CD4-positive, alpha-beta T cell treated with Interleukin-2 at 100 ng/mL for 4 hours (primary cell): ENCODE measurements around the gene MPZL1.
"Not testable (repeated sequence)": the region's sequence is repeated elsewhere in the genome, so short reads cannot be mapped to it uniquely, and the experiment has no call there.

Experiments
- DNase-seq: peaks from one replicate; pipeline ENCODE4 v3.0.0-alpha.2; 2020; ENCODE audit warnings: low spot score

Gene MPZL1

GRCh38 chr1:167812972-167813371 lies 91.2 kb downstream of the MPZL1 start:
- no peak for DNase-seq

DNA sequence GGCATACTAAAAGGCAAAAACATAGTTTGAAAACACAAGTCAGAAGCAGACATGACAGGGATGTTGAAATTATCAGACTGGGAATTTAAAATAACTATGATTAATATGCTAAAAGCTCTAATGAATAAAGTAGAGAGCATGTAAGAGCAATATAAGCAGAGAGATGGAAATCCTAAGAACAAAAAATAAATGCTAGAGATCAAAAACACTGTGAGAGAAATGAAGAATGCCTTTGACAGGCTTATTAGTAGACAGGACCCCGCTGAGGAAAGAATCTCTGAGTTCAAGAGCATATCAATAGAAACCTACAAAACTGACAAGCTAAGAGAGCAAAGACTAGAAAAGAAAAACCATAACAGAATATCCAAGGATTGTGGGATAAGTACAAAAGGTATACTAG lies 93.9 kb downstream of the MPZL1 start:
- no peak for DNase-seq

- DNase-seq = no peak
Observed at GRCh38 chr1:167819849-167820683, 98.3 kb downstream of the MPZL1 start.

DNA sequence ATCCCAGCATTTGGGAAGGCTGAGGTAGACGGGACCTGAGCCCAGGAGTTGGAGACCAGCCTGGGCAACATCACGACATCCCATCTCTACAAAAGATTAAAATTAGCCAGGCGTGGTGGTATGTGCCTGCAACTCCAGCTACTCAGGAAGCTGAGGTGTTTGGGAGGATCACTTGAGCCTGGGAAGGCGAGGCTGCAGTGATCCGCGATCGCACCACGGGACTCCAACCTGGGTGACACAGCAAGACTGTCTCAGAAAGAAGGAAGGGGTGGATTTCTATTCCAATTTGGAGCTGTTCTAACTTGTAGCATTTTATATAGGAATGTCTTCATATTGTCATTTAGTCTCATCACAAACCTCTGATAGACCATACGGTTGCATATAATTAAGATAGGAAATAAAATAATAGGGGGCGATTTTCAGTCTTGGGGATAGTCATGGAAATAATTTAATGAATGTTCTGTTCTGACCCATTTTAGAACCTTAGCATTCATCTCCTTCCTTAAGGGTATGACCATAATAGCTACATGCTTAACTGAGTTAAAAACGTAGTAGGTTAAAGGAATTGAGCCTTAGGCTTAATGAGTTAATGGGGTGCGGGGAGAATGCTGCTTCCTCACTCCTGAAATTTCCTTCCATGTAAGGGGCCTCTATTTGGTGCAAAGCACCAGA lies 99.0 kb downstream of the MPZL1 start:
- no peak for DNase-seq

GRCh38 chr1:167821356-167821685 lies 99.5 kb downstream of the MPZL1 start:
- no peak for DNase-seq

DNA sequence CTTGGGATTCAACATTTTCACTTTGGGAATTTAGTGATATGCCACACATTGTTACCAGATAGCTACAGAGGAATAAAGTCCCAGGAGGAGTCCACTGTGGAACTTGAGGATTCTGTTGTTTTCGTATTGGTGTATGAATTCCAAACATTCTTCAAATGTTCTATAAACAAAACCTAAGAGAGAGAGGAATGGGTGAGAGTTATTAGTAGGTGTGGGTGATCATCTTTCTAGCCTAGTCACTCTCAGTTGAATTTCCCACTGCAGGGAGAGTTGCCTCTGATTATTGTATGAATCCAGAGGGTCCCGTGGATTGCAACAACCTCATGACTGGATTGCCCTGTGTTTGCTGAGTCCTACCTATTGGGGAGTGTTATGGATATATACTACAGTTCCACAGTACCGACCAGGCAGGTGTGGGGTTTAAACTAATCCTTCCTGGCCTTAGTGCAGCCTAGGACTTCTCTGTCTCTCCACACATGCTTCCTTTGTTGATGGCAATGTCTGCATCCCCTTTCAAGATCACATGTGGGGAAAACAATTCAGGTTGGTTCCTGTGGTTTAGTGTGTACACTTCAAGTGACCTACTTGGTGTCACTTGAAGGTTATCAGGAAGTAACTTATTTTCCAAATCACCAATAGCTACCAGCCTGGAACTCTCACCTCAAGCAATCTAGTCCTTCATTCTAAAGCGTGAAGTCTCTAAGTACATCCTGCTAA lies 100.3 kb downstream of the MPZL1 start:
- no peak for DNase-seq

GRCh38 chr1:167824163-167824794 lies 102.5 kb downstream of the MPZL1 start:
- DNase-seq = no peak

- DNase-seq = no peak
Observed at GRCh38 chr1:167825419-167826079, 103.8 kb downstream of the MPZL1 start.

DNA sequence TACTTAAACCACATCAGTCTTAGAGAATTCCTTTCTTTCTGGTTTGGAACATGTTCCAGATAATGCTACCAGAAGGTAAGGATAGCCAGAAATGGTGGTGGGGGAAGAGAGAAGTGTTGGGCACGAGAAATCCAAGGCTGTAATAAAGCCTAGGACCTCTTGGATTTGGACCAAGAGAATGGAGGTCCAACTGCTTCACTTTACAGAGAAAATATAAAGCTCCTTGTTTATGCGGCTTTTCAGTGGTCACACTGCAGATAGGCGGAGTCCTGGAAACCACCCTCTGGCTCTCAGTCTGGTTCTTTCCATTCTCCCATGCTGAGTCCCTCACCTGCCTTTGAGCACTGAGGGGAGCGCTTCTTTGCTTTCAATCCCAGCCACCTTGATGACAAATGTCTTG lies 104.3 kb downstream of the MPZL1 start:
- no peak for DNase-seq

DNA sequence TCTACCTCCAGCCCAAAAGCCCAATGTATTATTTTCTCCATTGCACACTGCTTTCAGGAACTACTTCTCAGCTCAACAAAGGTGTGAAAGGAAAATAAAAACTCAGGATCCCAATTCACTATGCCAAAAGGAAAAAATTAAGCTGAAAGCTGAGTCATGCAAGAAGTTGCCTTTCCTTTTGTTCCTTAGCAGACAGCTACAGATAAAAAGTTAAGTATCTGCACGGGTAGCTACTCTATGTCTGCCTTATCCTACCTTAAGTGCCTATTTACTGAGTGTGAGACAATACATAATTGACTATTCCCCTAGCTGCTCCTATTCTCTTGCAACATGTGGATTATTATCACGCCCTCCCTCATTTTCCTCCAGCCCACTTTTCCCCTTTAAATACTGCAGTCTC lies 108.1 kb downstream of the MPZL1 start:
- DNase-seq = no peak

- DNase-seq = not testable (repeated sequence)
Observed at GRCh38 chr1:167830668-167831067, 108.9 kb downstream of the MPZL1 start.

DNA sequence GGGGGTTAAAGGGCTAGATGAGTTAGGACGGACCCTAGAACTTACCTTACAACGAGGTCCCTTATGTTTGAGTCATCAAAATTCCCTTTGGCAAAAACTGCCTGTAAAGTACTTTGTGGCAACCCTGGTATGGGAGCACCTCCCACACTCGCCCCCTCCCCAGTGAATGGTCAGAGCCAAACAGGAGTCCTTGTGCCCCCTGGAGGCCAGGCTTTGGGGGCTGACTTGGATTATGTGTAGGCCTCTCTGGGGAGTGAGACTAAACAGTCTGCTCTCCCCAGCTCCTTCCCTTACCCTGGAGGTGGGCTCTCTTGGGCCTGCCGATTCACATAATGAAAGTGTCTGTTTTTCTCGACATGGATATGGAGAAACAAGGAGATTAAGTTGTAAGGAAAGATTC lies 110.9 kb downstream of the MPZL1 start:
- no peak for DNase-seq

GRCh38 chr1:167833904-167834303 lies 112.1 kb downstream of the MPZL1 start:
- no peak for DNase-seq

- DNase-seq = no peak
Observed at GRCh38 chr1:167836197-167836596, 114.4 kb downstream of the MPZL1 start.

DNA sequence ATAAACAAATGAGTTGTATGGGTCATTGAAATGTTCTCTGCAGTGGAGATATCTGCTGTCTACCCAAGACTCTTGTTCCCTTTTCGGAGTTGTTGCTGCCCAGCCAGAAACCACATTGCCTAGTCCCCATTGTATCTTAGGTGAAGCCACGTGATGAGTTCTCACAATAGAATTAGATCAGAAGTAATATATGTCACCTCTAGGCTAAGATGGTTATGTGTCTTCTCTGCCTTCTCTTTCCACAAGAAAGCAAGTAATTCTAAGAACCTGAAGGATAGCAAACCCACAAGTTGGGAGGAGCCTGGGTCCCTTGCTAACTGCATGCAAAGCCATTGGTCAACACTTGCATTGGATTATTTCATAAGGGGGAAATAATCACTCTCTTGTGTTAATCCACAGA lies 115.5 kb downstream of the MPZL1 start:
- no peak for DNase-seq

GRCh38 chr1:167839009-167839408 lies 117.2 kb downstream of the MPZL1 start:
- DNase-seq = no peak
